Measurements from ENCODE around the gene ANKRD44.
A peak's percentile ranks its signal among the peaks of the same experiment; 100 is the strongest.
"Not testable (repeated sequence)": the region's sequence is repeated elsewhere in the genome, so short reads cannot be mapped to it uniquely, and the experiment has no call there.

The ANKRD44 gene

GRCh38 chr2:197010200-197011020 lies 300.2 kb downstream of the ANKRD44 start:
- DNase-seq, result no peak

DNA sequence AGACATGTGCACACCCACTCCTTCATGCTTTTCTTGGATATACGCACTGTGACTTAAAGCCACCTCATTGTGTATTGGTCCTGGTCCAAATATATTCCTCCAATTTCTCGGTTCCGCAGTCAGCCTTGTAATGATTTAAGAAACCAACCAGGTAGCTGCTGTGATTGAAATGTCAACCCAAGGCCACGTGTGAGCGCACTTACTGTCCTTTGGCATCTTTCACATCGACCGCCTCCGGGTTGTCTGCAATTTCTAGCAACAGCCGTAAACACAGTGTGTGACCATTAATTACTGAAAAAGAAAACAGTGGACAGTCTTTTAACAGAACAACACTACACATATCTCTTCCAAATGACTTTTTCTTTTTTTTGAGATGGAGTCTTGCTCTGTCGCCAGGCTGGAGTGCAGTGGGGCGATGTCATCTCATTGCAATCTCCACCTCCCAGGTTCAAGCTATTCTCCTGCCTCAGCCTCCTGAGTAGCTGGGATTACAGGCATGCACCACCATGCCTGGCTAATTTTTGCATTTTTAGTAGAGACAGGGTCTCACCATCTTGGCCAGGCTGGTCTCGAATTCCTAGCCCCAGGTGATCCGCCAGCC lies 301.7 kb downstream of the ANKRD44 start:
- DNase-seq, result not testable (repeated sequence)

GRCh38 chr2:197007716-197008628 lies 302.6 kb downstream of the ANKRD44 start:
- DNase-seq, result no peak

- DNase-seq, result no peak
Measured at GRCh38 chr2:197001921-197002320, 308.7 kb downstream of the ANKRD44 start.

DNA sequence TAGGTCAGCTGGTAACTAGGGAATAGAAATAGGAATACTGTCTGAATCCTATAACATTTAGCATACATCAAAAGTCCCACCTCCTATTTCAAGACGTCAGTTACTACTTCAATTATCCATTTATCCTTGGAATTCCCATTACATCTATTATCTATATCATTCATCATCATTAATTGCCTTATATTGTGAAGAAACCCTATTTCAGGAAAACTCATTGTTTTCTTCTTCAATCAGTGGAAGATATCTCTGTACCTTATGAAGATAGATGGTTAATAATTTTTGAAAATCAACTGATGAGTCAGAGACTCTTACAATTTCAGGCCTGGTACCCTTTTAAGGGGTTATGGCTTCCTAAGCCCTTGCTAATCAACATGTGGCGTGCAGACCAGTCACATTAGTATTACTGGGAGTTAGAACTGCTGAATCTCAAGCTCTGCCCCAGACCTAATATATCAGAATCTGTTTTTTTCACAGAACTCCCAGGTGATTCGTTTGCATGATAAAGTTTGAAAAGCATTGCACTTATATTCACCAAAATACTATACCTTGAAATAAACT lies 314.7 kb downstream of the ANKRD44 start:
- no peak for DNase-seq

DNA sequence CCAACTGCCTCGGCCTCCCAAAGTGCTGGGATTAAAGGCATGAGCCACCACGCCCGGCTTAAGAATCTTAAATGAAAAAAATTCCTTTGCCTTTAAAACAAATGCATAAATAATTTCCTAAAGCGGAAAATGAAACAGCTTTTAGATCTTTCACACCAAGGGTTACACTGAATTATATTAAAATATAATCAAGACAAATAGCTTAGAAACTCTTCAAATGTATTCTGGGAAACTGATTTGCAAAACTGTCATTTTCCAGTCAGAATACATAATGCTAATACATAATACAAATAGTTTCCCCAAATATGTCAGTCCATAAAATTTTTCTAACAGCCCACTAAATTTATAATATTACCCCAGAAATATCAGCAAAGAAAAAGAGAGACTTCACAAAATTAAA lies 315.8 kb downstream of the ANKRD44 start:
- DNase-seq, result no peak

DNA sequence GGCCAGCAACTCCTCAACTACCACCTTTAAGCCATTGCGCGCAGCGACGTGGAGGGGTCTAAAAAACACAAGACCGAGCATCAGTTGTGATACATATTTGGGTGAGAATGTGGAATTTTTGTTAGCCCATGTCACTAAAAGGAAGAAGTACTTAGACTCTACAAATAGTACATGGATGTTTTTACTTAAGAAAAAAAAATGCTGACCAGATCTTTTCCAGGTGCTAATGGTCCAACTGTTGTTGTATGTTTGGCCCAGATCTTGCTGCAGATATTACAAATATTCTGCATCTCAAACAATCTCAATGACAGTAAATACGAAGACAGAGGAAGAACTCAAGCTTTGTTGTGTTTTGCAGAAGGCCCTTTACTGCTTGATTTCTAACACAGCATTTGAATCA lies 317.0 kb downstream of the ANKRD44 start:
- DNase-seq, result no peak

DNA sequence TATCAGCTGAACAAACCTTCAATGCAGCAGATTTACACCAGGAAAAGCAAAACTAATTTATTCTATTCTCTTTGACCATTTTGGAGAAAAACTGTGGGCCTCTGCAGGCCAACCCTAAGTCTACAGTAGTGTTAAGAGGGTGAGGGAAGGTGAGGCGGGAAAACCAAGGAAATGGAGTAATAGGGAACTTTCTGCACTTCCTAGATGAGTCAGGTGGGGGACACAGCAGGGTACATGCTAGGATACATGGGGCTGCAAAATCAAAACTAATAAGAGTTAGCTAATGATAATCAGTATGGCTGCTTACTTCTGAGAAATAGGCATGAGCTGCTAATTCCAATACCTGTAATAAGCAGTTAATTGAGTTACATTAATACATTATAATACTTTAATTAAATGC lies 318.1 kb downstream of the ANKRD44 start:
- DNase-seq, result no peak

GRCh38 chr2:196990788-196991461 lies 319.7 kb downstream of the ANKRD44 start:
- DNase-seq, result no peak

- no peak for DNase-seq
Measured at GRCh38 chr2:196990092-196990491, 320.5 kb downstream of the ANKRD44 start.

DNA sequence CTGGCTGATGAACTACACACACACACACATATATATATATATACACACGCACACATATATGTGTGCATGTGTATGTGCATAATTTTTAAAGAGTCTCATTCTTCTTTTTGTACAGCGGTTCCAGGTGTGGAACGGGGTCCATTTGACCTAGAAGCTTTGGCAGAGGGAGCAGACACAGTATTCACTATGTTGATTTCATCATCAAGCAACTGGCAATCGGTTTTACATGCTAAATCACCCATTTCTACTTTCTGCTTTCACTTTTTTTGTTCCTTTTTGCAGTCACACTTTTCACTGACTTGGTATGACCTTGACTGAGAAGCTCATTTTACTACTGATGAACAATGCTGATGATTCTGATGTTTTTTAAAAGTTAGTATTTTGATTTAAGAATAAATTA lies 321.1 kb downstream of the ANKRD44 start:
- DNase-seq, result no peak

DNA sequence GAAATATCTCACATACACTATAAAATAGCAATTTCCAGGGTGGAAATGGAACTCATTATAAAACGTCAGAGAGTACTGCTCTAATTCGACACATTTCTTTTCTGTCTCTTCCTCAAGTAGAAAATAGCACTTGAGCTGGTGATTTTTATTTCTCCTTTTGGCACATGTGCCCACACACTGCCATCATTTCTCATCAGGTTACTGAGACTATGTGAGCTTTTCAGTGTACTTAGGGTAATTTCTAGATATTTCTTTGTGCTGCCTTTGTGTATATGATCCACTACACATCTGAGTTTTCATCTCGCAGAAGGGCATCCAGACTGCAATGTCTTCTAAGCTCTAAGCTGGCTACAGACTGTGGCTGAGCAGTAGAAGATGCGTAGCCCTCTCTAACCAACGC lies 321.9 kb downstream of the ANKRD44 start:
- DNase-seq, result peak; percentile 16 to 33

- DNase-seq, result peak; percentile 65 to 78
Measured at GRCh38 chr2:196987649-196988364, 322.8 kb downstream of the ANKRD44 start.

DNA sequence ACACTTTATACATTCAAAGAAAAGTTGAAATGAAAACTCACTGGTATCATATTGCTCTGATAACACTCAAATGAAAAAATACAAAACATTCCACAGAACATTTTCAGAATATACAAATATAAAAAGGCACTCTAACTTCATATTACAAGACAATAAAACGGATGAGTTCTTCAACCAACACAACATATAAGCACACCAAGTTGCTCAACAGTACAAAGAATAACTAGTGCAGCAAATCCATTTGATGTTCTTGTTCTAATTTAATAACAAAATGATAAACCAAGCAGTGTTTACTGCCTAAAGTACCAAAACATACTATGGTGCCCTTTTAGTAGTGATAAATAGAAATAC lies 323.3 kb downstream of the ANKRD44 start:
- DNase-seq, result peak; percentile 37 to 51

- no peak for DNase-seq
Measured at GRCh38 chr2:196985511-196986183, 324.9 kb downstream of the ANKRD44 start.

- no peak for DNase-seq
Measured at GRCh38 chr2:196984903-196985302, 325.7 kb downstream of the ANKRD44 start.

GRCh38 chr2:196983934-196984333 lies 326.6 kb downstream of the ANKRD44 start:
- DNase-seq, result no peak

GRCh38 chr2:196980473-196980872 lies 330.1 kb downstream of the ANKRD44 start:
- no peak for DNase-seq

- DNase-seq, result no peak
Measured at GRCh38 chr2:196980001-196980400, 330.6 kb downstream of the ANKRD44 start.

DNA sequence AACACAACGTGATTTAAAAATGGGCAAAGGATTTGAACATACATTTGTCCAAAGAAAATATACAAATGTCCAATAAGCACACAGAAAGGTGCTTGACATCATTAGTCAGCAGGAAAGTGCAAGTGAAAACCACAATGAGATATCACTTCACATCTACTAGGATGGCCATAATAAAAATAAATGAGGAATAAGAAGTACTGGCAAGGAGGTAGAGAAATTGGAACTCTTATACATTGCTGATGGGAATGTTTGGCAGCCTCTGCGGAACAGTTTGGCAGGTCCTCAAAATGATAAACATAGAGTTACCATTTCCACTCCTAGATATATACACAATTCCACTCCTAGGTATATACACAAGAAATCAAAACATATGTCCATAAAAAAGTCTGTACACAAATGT lies 333.1 kb downstream of the ANKRD44 start:
- DNase-seq, result no peak

GRCh38 chr2:196974970-196975369 lies 335.6 kb downstream of the ANKRD44 start:
- no peak for DNase-seq

Data from NCI-H526 (cell line).